DMS153 (cell line): ENCODE results near the gene DTD1.

Experiments
- DNase-seq: peaks from one replicate; lab custom pipeline; 2025; lab: John Stamatoyannopoulos, UW

Gene DTD1

DNA sequence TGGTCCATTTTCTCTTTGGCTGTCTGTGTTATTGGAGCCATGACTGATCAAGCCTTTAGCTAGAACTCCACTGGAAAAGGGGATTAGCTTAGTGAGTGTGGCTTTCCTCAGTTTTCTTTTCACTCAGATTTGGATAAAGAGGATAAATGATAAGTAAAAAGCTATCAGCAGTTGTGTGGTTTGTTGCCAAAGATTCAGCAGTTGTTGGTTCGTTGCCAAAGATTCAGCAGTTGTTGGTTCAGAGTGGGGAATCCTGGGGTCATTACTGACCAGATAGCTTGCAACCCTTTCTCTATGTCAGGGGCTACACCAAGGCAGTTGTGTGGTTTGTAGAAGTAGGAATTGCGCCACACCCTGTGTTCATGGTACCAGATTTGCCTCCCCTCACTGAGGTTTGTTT, 118.1 kb downstream of the DTD1 start:
- DNase-seq, result no peak

DNA sequence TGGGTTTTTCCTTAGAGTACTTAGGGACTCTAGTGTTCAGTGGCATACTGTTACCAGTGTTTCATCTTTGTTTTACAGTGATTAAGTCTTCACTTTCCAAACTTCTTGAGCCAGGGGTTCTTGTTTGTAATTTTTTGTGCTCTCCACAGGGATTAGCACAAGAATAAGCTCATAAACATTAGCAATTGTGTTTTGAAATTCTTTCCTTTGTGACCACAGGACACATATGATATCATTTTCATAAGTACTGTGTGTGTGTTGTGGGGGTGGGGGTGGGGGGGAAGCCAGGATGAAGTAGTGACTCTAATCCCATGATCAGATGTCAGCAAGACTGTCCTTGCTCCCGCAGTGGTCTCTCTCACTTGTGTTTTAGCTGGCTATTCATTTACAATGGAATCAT, 124.3 kb downstream of the DTD1 start:
- DNase-seq, result no peak

- DNase-seq, result no peak
These were observed 125.0 kb downstream of the DTD1 start for GRCh38 chr20:18712882-18713281.

DNA sequence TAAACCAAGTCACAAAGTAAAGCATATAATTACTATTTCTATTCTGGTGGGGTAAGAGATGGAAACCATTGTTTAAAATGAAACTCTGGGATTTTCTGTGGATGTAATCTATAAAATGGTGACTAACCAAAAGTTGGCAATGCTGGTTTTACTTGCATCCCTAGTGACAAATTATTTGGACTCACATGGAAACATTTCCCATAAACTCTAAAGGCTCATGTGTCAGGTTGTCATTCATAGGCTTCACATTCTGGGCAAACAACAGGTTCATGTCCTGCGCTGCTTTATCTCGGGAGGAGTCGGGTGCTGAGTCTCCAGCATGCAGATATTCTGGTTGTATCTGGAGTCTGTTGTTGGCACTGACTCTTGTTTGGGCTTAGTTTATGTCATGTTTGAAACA, 127.7 kb downstream of the DTD1 start:
- DNase-seq, result no peak

DNA sequence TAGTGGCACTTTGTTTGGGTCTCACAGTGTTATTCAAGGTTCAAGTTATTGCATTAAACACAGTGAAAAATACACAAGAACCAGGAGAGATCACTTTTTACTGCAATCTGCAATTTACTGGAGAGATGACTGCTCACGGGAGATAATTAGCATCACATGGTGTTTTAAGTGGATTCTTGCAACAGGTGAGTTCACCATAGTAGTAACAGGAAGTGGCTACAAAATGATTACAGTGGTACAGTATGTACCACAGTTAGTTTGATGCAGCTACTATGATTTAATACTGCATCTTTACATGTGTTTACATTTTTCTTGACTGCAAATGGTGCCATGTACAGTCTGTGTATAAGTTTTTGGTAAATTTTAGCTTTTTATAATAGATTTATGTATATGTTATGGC, 129.2 kb downstream of the DTD1 start:
- DNase-seq, result no peak

DNA sequence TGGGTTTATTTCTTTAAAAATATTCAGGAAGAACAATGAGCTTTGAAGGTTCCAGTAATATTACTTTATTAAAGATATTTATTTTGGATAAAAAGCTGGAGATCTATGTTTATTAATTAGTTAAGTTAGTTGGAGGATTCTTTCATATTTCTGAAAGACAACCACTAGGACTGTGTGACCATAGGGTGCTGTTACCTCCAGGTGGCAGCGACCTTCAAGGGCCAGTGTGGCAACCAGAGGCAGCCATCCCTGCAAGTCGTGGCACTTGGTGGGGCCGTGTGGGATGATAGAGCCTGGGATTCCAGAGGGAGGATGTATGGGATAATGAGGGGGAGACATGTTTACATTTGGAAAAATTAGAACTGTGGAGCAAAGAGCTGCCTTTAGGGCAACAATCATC, 130.3 kb downstream of the DTD1 start:
- no peak for DNase-seq

- DNase-seq, result no peak
These were observed 131.6 kb downstream of the DTD1 start for GRCh38 chr20:18719426-18719825.

- no peak for DNase-seq
These were observed 133.8 kb downstream of the DTD1 start for GRCh38 chr20:18721551-18722115.

DNA sequence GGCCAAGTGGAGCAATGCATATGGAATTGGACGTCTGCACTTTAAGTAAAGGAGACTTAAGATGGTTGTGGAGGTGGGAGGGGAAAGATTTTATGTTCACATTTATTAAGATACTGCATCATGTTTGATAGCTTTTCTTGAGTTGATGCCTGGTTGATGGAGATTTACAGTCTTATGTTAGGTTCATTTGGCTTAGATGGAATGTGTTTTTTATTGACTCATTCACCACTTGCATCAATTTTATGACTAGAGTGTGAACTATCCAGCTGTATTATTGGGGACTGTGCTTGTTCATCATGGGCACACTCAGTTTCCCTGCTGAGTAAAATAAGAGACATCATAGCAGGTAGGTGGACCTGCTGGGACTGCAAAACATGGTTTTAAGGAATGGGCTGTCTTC, 134.5 kb downstream of the DTD1 start:
- no peak for DNase-seq

GRCh38 chr20:18724077-18724476, 136.2 kb downstream of the DTD1 start:
- DNase-seq, result no peak

- DNase-seq, result no peak
These were observed 137.1 kb downstream of the DTD1 start for GRCh38 chr20:18724788-18725464.

DNA sequence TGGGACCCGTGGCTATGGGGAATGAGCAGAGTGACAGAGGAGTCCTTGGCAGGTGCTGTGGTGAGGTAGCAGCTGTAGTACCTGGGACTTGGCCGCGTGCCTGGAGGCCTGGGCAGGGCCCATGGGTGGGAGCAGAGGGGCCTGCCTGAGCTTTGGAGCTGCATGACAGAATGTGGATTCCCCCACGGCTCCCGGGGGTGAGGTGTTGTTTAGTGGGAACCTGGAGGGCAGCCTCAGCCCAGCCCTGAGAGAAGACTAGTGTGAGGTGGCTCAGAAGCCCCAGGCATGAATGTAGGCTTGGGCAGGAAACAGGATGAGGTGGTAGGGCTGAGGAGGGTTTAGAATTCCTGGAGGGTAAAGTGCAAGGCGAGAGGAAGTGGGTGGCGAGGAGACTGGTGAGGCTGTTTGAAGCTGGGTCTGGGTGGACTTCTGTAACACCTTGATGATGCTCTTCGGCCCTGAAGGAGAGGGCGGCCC, 139.2 kb downstream of the DTD1 start:
- peak; percentile 56 for DNase-seq

GRCh38 chr20:18728165-18728869, 140.5 kb downstream of the DTD1 start:
- DNase-seq, result no peak

- DNase-seq, result no peak
These were observed 141.0 kb downstream of the DTD1 start for GRCh38 chr20:18728870-18729224.

- DNase-seq, result no peak
These were observed 141.5 kb downstream of the DTD1 start for GRCh38 chr20:18729231-18729825.

GRCh38 chr20:18731940-18732339, 144.1 kb downstream of the DTD1 start:
- no peak for DNase-seq

GRCh38 chr20:18734525-18735189, 146.8 kb downstream of the DTD1 start:
- DNase-seq, result no peak

GRCh38 chr20:18737140-18737539, 149.3 kb downstream of the DTD1 start:
- DNase-seq, result no peak

DNA sequence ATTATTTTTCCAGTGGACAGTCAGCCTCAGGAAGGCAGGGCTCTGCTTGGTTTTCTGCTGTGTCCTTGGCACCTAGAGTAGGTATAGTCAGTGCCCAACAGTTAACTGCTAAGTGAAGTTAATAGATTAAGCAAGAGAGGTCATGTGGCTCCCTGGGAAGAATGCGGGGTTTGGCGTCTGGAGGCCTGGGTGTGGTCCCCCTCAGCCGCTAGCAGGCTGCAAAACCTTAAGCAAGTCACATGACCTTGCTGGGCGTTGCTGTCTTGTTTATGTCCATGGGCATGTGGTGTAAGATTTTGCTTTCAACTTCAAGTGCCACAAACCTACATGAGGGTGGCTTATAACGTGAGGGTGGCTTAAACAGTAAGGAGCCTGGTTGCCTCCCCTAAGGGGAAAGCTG, 150.2 kb downstream of the DTD1 start:
- no peak for DNase-seq

DNA sequence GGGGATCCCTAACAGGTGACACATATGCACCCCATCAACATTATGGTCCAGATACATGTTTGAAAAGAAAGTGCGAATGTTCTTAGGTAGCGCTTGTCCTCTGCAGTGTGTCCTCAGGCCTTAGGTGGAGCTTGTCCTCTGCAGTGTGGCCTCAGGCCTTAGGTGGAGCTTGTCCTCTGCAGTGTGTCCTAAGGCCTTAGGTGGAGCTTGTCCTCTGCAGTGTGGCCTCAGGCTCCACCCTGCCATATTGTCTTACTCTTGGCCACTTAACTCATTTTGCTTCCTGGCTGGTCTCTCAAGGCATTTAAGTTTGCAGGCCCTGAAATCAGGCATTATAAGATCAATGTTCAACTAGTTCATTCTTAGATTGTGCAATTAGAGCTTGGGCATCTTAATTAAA, 151.0 kb downstream of the DTD1 start:
- DNase-seq, result no peak

DNA sequence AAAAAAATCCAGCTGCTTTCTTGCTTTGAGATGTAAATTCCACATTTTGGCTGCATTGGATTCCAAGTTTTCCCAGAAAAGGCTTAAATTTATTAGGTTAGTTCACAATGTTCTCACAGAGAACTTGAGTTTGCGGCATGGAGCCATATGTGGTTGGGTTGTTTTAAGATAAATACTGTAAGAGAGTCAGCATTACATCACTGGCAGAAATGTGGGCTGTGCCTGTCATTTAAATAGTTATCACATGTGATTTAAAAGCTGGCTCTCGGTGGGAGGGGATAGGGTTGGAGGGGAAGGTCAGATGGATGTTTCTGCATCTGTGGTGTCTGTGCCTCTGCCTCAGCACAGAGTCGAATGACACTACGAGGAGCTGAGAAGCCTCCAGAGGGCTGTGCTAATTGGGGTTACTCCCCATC, 151.9 kb downstream of the DTD1 start:
- no peak for DNase-seq

- DNase-seq, result no peak
These were observed 152.9 kb downstream of the DTD1 start for GRCh38 chr20:18740726-18741125.

DNA sequence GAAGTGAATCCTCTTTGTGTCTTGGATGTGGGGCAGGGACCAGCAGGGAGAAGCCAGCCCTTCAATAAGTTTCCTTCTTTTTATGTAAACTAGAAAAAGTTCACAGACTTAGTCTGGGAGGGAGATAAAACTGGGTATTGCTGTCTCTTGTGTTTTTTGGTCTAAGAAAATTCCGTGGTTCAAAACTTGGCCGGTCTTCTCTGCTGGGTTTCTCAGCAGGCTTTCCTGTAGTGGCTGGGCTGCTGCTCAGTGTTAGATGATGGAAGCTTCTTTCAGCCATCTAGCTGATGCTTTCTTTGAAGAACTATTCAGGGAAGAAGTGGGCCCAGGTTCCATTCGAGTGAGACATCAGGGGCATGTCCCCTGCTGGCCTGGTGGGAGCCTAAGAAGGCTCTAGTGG, 155.0 kb downstream of the DTD1 start:
- DNase-seq, result no peak
